Neural crest cell (in vitro differentiated cells): Measurements from ENCODE around the gene SRD5A3. TPM values are rescaled to one million over a fixed set of nuclear protein-coding genes. Genes with fewer than 3 reads are reported as not detected.

ENCODE experiments used
- DNase-seq: peaks from one replicate; pipeline ENCODE4 v3.0.0; 2021; ENCODE audit warnings: low read depth, mixed read lengths, low spot score
- H3K27ac Mint-ChIP-seq: one replicate; pipeline ENCODE4 v1.8.0; 2021; ENCODE audit warnings: mild to moderate bottlenecking, mixed read lengths; ENCODE audit not compliant: unreplicated experiment
- H3K27me3 Mint-ChIP-seq: 2 replicates; pipeline ENCODE4 v1.8.0; 2021; ENCODE audit warnings: low read depth, mild to moderate bottlenecking, mixed read lengths
- H3K36me3 Mint-ChIP-seq: 2 replicates; pipeline ENCODE4 v1.8.0; 2021; ENCODE audit warnings: low read depth, mild to moderate bottlenecking, mixed read lengths
- H3K4me1 Mint-ChIP-seq: 2 replicates; pipeline ENCODE4 v1.8.0; 2021; ENCODE audit warnings: mixed read lengths
- H3K4me3 Mint-ChIP-seq: one replicate; pipeline ENCODE4 v1.8.0; 2021; ENCODE audit warnings: mild to moderate bottlenecking, mixed read lengths
- H3K9me3 Mint-ChIP-seq: 2 replicates; pipeline ENCODE4 v1.8.0; 2021; ENCODE audit warnings: mixed read lengths
- total RNA-seq: library from RNA; stranded (reverse); gene quantifications from 2 replicates; pipeline ENCODE4 v1.2.1, GENCODE V29; 2021
- TF ChIP-seq, protein P1 (sequence below): fragments of 200-600 bp; sonication (generic); conservative IDR thresholded peaks from 2 replicates; pipeline ENCODE4 v1.5.0; 2021; ENCODE audit warnings: antibody characterized with exemption, mild to moderate bottlenecking

The SRD5A3 gene
- total RNA-seq, 1 donor from 2014 or later: 20.3 TPM

DNA sequence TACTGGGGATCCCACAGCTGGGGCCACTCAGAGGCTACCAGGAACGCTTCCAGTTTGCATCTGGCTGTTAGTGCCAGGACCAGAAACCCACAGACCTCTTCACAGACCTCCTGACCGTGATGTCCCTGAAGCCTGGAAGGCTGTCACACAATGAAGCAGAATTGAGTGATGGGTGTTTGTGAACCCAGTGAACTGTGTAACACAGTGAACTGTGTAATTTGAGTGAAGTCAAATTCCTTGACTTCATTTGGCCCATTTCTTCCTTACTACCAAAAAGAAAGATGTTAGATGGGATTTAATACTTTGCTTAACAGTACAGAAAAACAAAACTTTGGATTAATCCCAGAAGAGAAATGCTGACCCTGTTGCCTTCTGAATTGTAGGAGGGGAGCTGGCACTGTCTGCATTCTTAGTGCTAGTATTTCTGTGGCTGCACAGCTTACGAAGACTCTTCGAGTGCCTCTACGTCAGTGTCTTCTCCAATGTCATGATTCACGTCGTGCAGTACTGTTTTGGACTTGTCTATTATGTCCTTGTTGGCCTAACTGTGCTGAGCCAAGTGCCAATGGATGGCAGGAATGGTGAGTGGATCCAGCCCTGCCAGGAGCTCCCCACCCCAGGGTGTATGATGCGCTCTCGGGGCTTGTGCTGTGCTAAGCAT is 17.8 kb downstream of the SRD5A3 start:
- peak overlapping the region; percentile 51 for H3K27ac Mint-ChIP-seq
- H3K27me3 Mint-ChIP-seq: no peaks in the 10 kb centered on the region
- H3K4me3 Mint-ChIP-seq: no peak overlapping the region
- TF ChIP-seq, protein P1, sequence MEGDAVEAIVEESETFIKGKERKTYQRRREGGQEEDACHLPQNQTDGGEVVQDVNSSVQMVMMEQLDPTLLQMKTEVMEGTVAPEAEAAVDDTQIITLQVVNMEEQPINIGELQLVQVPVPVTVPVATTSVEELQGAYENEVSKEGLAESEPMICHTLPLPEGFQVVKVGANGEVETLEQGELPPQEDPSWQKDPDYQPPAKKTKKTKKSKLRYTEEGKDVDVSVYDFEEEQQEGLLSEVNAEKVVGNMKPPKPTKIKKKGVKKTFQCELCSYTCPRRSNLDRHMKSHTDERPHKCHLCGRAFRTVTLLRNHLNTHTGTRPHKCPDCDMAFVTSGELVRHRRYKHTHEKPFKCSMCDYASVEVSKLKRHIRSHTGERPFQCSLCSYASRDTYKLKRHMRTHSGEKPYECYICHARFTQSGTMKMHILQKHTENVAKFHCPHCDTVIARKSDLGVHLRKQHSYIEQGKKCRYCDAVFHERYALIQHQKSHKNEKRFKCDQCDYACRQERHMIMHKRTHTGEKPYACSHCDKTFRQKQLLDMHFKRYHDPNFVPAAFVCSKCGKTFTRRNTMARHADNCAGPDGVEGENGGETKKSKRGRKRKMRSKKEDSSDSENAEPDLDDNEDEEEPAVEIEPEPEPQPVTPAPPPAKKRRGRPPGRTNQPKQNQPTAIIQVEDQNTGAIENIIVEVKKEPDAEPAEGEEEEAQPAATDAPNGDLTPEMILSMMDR: no peak
- H3K4me1 Mint-ChIP-seq: peaks cover 30% of the 10 kb centered on the region
- no peak for DNase-seq
- H3K36me3 Mint-ChIP-seq: peaks cover 7% of the 10 kb centered on the region
- no peaks in the 10 kb centered on the region for H3K9me3 Mint-ChIP-seq

GRCh38 chr4:55364691-55365344 is 18.8 kb downstream of the SRD5A3 start:
- peaks cover 30% of the 10 kb centered on the region for H3K4me1 Mint-ChIP-seq
- H3K9me3 Mint-ChIP-seq: no peaks in the 10 kb centered on the region
- peak overlapping the region; percentile 48 for H3K27ac Mint-ChIP-seq
- peaks cover 7% of the 10 kb centered on the region for H3K36me3 Mint-ChIP-seq
- TF ChIP-seq, protein P1: no peak
- no peak for DNase-seq
- H3K4me3 Mint-ChIP-seq: no peak overlapping the region
- no peaks in the 10 kb centered on the region for H3K27me3 Mint-ChIP-seq

DNA sequence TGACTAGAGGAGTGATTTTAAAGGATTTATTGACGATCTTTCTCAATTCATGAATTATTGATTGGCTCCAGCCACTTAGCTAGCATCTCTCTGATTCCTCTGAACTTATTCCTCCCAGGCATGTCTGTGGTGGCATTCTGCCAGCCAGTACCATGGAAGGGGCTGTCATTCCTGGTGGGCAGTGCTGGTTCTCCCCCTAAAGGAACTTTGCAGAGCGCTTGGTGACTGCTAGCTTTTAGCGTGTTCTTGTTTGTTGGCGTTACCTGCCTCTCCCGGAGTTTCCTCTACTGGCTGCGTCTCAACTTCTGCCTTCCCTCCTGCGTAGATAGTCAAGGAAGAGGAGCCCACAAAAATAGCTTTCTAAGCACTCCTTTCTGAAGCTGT is 19.3 kb downstream of the SRD5A3 start:
- Mint-ChIP-seq H3K27me3 (no peaks in the 10 kb centered on the region), H3K27ac (peak overlapping the region; percentile 38), H3K36me3 (peaks cover 11% of the 10 kb centered on the region), H3K9me3 (no peaks in the 10 kb centered on the region), H3K4me1 (peaks cover 30% of the 10 kb centered on the region), H3K4me3 (no peak overlapping the region)
- TF ChIP-seq, protein P1: no peak
- DNase-seq: no peak

- DNase-seq: no peak
- TF ChIP-seq, protein P1: no peak
- no peak overlapping the region for H3K4me3 Mint-ChIP-seq
- H3K4me1 Mint-ChIP-seq: peaks cover 30% of the 10 kb centered on the region
- H3K9me3 Mint-ChIP-seq: no peaks in the 10 kb centered on the region
- H3K27me3 Mint-ChIP-seq: no peaks in the 10 kb centered on the region
- peaks cover 11% of the 10 kb centered on the region for H3K36me3 Mint-ChIP-seq
- H3K27ac Mint-ChIP-seq: peak overlapping the region; percentile 83
Observed at GRCh38 chr4:55366621-55367020, 20.6 kb downstream of the SRD5A3 start.

GRCh38 chr4:55367084-55367722 is 21.2 kb downstream of the SRD5A3 start:
- Mint-ChIP-seq H3K27me3 (no peaks in the 10 kb centered on the region), H3K36me3 (peaks cover 11% of the 10 kb centered on the region), H3K27ac (no peak overlapping the region), H3K4me3 (no peak overlapping the region), H3K9me3 (no peaks in the 10 kb centered on the region), H3K4me1 (peaks cover 30% of the 10 kb centered on the region)
- TF ChIP-seq, protein P1: no peak
- no peak for DNase-seq
